HG02938 (cell line): ENCODE results near the gene VSTM2L.
"Not testable (repeated sequence)": the region's sequence is repeated elsewhere in the genome, so short reads cannot be mapped to it uniquely, and the experiment has no call there.

Experiments used
- ATAC-seq: cut with Tn5 transposase; IDR thresholded peaks from one replicate; pipeline ENCODE4 v1.9.1; 2021; ENCODE audit warnings: mild to moderate bottlenecking, moderate library complexity; ENCODE audit not compliant: unreplicated experiment

The VSTM2L gene

DNA sequence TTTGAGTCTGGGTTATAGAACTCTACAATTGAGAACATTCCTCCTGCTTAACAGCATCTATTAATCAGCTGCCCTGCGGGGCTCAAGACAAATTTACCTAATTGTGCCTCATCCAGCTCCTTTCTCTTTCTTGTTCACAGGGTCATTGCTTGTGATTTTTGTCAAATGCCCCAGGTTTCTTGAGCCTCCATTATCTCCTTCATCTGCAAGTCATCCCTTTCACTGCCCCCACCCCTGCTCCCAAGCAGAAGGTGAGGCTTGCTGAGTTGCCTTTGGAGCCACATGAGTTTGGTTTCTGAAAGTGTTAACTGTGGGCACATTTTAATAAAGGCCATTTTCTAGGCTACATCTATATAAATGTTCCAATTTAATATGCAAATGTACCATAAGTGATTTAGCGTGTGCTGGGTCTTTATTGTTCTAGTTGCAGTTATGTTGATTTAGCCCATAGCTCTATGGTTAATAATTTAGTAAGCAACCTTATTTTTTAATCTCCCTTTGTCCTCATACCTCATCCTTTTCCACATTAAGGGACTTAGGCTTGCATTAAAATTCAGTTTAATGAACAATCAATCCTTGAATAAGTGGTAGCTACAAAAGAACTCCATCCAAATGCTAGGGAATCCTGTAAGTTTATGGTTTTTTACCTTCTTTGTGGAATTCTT, 56.1 kb downstream of the VSTM2L start:
- ATAC-seq = no peak

DNA sequence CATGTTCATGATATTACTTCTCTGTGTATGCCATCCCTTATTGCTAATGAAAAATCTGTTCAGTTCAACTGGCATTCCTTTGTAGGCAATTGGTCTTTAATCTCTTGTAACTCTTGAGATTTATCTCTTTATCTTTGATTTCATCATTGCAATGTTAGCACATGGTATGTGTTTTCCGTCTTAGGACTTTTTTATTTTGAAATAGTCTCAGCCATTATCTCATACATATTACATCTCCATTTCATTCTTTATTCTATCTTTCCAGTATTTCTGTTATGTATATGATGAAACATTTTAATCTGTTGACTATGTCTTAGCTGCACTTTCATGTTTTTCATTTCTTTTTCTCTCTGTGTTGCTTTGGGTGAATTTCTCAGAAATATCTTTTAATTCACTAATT, 58.1 kb downstream of the VSTM2L start:
- no peak for ATAC-seq

DNA sequence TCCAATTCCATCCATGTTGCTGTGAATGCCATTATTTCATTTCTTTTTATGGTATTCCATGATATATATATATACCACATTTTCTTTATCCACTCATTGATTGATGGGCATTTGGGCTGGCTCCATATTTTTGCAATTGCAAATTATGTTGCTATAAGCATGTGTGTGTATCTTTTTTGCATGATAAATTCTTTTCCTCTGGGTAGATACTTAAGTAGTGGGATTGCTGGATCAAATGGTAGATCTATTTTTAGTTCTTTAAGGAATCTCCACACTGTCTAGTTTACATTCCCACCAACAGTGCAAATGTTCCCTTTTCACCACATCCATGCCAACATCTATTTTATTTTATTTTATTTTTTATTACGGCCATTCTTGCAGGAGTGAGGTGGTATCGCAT, 60.6 kb downstream of the VSTM2L start:
- ATAC-seq = not testable (repeated sequence)

DNA sequence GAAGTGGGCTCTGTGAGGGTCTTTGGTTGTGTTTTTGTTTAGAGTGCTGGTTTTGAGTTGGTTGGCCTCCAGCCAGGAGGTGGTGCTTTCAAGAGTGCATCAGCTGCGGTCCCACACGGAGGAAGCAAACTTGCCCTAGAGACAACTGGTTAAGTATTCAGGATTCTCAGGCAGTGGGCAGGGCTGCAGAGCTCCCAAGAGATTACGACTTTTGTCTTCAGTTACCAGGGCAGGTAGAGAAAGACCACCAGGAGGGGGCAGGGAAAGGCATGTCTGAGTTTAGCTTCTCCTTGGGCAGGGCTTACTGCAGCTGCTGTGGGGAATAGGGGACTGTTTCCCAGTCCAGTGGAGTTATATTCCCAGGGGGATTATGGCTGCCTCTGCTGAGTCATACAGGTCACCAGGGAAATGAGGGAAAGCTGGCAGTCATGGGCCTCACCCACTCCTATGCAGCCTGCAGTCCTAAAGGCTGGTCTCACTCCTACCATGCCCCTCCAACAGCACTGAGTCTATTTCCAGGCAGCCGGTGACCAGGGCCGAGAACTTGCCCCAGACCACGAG, 66.0 kb downstream of the VSTM2L start:
- no peak for ATAC-seq

DNA sequence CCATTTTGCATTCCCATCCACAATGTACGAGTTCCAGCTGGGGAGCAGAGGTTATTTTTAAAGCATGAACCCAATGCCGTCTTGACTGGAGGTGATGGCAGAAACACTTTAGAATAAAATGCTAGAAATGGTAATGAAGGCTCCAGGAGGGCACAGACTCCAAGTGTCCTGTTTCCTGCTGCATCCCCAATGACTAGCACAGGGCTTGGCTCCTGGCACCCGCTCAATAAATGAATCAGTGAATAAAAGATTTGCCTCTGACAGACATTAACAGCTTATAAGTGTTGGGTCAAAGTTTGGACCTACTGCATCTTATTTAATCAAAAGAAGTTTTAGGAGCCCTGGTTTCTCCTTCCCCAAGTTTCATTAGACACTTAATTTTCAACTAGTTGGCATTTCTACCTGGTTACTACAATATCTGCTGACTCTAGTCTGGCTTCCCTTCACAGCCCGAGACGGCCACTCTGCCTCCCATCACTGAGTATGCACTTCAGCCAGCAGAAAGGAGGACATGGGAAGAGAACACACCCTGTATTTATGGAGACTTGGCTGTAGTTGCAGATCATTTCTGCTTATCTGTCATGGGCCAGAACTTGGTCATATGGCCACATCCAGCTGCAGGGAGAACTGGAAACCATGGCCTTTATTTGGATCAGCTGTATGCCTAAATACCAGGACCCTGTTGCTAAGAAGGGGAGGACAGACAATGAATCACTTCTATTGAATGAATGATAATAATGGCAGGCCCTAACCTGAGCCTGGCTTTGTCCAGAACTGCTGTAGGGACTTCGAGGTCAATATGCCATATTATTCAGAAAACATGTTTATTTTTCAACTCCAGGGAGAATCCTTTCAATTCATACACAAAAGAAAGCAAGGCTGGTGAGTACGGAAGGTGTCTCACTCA, 67.3 kb downstream of the VSTM2L start:
- ATAC-seq = no peak

DNA sequence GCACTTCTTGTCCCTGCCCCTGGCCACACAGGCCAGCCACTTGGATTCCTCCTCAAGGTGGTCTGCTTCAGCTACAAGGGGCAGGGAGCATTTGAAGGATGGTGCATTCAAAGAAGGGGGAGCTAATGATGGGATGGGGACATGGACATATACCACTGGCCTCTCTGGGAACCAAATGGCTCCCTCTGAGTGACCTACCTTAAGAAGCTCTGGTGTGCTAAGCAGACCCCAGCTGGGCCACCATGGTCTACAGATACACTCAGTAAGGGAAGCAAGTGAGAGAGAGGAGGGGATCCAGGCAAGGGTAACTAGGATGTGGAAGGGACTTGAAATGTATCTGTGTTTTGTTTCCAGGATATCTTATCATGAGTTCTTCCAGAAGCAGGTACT, 67.9 kb downstream of the VSTM2L start:
- ATAC-seq = no peak

DNA sequence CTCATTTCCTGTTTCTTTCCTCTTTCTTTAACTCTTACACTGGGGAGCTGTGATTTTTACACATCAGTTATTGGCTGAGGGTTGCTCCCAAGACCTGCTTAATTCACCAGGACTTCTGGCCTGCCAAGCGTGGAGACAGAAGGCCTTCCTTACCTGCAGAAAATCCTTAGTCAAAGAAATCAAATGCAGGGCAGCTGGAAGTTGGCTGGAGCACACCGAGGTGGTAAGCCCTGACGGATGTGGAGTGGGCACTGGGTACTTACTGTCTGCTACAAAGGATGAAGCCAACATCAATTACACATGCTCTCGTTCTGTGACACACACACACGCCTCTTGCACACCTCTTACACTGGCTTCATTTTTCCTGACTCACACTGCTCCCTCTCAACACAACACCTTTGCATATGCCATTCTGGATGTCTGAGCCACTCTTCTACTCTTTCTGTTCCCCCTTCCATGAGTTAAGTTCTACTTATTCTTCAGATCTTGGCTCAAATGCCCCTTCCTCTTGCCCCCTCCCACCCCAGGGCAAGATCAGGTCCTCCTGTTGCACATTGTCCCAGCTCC, 68.7 kb downstream of the VSTM2L start:
- no peak for ATAC-seq

DNA sequence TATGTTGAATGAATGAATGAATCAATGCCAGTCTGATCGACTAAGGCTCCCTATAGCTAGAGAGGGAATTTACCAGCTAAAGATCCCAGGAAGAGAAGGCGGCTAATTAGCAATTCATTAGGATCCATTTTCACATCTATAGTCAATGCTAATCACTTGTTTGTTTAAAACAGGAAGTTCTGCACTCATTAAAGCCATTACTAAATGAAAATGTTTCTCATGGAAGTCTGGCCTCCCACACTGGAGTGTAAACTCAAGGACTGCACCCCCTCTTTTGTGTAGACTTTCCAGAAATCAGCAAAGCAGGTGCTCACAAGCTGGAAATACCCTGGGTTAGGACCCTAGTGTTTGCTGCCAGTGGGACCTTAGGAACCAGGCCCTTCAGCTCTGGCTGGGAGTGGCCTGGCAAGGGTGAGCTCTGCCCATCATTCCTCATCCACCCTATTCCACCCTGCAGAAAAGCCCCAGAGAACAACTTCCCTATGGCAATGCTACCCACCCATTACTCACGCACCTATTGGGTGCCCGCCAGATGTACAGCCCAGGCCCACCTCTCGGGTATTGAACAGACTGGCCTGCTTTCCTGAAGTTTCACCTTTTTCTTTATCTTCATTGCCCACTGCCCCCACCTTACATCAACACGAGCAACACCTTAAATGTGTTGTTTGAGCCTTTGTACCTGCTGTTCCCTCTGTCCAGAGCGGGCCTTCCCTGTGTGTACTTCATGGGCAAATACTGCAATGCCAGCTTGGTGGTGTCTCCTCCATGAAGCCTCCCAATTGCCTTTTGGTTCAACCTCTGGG, 69.5 kb downstream of the VSTM2L start:
- no peak for ATAC-seq

DNA sequence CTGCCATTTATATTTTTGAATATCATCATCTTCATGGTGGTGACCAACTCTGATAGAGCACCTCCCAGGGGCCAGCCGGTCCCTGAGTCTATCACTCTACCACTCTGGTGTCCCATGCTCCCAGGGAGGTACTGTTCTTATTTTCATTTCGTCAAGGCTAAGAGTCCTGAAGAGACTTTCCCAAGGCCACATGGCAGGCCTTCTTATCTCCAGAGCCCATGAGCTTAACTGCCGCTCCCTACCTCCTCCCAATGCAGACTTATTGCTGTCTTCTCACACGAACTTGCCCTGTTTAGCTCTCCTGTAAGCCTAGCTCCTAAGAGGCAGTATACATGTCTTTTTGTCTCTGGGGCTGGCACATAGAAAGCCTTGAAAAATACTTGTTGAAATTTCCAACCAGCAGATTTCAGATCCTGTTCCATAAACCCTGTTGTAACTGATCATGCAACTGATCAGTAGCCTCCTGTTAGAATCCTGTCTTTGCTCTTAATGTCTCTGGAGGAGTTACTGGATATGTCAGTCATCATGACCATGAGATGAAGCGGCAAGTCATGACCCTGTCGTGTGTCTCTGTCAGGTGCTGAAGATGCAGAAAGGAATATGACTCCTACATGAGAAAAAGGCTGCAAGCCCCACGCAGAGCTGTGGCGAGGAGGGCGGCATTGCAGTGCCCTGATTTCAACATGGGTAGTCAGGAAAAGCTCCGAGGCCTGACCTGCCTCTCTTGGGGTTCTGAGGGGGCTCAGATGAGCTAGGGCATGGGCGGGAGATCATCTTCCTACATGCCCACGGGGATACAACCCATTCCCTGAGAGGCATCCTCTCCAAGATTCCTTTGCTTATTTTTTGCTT, 70.4 kb downstream of the VSTM2L start:
- ATAC-seq = no peak

DNA sequence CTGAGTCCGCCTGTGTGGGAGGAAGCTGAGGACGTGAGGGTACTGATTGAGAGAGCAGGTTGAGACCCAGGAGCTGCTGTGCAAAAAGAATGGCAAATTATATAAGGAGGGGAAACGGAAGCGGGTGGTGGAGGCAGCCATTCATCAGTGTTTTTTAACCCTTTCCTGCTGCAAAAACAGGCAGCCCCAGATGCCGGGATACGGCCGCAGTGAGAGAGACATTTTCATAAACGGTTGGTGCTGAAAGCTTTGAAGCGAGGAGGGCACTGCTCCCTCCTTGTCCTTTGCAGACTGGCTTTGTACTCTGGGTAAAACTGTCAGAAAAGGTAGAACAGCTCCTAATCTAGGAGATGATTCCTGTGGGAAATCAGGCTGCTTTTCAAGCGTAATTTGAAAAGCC, 74.0 kb downstream of the VSTM2L start:
- ATAC-seq = no peak

DNA sequence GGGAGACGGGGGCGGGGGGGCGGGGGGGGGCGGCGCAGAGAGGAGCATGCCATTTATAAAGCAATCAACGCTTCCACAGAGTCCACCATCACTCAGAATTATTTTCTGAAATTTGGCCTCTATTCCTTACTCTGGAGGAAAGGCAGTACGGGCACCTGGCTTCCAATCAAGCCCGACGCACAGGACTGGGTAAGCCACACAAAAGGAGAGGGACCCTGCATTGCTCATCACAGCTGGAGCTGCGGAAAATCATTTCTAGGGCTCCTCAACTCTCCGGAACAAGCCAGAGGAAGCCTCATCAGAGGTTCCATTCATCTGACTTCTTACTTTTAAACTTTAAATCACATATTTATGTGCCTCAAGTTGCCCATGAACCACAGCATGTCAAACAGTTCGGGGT, 74.4 kb downstream of the VSTM2L start:
- no peak for ATAC-seq

DNA sequence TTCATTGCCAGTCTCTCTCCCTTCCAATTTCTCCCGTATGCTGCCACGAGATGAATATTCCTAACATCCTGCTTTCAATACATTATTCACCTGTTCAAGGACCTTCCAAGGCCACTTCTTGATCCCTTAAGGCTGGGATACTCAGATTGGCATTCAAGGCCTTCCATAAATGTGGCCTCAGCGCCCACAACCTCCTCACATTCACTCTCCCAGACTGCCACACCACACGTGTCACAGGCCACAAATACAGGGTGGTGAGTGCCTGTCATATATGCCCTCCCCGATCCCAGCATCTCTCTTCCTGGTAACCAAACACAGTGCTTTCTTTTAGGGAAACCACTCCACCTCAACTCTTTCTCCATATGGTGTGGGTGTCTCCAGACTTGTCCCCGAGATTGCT, 74.9 kb downstream of the VSTM2L start:
- ATAC-seq = no peak

DNA sequence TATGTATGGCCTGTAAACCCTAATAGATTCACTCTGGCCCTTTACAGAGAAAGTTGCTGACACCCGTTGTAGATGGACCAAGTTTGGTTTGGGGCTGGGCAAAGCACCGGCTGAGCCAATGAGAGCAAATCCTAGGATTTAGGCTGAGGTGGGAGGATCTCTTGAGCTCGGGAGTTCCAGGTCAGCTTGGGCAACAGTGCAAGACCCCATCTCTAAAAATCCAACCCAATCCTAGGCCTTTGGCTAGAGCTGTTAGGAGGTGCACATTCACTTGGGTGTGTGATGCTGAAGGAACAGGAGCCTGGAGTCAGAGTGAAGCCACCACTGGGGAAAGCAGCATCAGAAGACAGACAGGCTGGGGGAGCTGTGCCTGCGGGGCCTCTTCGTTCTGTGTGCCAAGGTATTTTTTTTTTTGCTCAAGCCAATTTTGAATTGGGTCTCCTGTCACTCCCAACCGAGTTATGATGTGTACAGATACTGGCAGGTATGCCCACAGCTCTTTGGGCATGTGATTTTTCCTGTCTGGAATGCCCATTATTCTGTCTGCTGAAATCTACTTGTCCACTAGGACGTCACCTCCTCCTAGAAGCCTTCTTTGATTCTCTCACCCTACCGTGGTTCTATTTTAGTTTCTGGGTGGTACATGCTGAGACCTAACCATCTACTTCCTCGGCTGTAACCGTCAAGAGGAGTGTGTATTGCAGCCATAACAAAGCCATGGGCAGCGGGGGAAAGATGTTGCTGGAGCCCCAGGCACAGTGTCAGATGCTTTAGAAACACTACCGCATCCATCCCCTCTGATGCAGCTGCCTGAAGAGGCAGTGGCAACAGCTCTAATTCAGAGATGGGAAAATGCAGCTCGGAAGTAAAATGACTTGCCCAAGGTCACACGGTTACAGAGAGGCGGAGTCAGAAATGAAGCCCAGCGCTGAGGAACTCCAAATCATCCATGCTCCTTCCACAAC, 76.4 kb downstream of the VSTM2L start:
- no peak for ATAC-seq

DNA sequence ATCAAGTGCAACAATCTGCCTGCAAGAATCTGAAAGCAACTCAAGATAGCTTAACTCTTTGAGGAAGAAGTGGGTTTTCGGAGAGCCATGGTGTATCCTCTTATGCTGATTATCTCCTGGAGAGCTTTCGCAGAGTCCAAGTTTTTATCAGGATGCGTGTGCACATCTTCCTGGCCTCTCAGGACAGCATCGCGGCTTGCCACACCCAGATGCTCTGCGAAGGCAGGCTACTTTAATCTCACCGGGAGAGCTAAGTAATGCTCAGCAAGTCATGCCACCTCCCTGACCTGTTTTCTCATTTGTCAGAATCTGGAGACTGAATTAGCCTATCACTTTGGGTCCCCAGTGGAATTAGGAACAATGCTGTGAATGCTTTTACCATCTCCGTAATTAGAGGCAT, 77.5 kb downstream of the VSTM2L start:
- ATAC-seq = no peak

DNA sequence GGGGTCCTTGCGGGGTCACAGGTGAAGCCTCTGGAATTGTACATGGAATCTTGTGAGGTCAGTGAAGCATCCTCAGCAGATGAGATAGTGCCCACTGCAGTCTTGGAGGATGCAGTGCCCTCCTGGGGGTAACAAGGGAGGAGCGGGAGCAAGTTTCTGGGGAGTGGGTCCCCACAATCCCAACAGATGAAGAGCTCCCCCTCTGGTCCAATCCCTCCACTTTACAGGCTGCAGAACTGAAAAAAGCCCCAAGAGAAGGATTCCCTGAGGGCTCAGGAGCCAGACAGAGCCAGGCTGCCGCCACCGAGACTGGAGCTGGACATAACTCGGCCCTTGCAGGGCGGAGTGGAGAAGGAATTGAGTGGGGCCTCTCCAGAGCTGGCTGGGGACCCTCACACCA, 77.9 kb downstream of the VSTM2L start:
- ATAC-seq = no peak

DNA sequence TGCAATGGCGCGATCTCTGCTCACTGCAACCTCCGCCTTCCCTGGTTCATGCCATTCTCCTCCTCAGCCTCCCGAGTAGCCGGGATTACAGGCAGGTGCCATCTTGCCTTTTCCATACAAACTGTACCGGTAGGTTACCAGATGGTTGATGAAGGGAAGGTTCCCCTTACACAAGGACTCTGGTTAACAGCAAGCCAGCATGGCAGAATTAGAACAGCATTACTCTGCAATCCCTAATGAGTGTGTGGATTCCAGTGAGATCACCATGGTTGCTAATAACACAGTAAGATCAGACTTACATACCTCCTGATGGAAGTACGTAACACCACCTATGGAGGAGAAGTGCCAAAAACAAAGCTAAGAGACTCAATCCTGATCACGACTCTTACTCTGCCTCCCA, 78.6 kb downstream of the VSTM2L start:
- ATAC-seq = no peak

DNA sequence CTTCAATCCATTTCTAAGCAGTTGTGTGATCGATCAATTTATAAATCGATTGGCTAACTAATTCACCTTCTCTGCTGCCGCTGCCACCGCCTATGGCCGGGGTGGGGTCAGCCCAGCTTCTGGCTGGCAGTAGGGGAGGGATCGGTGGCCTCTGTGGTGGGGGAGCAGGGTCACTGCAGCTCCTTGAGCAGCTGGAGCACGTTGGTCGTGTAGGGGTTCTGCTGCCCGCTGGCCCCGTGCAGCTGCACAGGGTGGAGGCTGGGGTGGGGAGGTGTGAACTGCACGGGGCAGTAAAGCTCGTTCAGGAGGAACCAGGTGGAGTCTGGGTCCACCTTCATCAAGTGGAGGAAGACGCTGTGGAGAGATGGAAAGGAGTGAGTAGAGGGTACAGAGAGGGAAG, 80.4 kb downstream of the VSTM2L start:
- ATAC-seq = no peak

DNA sequence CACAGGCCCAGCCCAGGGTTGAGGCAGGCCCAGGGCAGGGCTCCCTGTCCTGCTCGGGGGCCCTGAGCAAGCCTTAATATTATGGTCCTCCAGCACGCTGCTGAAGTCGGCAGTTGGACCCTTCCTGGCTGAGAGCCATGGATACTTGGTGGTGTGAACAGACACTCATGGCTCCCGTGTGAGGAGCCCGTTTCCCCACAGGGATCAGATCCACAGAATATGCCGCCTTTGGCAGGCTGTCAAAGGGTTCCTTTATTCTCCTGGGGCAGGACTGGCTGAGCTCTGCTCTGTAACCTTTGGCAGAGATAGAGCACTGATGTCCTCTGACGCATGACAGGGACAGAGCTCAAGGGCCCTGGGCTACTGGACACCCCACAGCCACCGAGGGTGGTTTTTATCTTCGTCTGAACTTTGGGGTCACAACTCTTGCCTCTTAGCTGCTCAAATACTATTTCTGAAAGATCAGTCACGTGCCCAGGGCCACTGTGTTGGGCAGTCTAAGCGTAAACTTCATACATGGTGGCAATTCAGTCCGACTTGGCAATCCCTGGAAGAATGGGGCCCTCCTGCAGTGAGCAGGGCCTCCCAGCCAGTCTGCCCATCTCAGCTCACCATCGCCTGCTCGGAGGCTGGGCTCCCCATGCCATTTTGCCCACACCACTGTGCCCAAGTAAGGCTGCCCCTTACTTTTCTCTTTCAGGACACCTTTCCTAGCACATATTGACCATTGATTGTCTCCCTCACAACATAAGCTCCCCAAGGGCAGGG, 81.3 kb downstream of the VSTM2L start:
- no peak for ATAC-seq
